Activated CD8-positive, alpha-beta memory T cell treated with anti-CD3 and anti-CD28 coated beads, Interleukin-2, amount 10 ng/mL, durations not matched to agents 7 days and 5 days (primary cell): ENCODE results near the gene NLRP9. TPM values are rescaled to one million over a fixed set of nuclear protein-coding genes. Genes with fewer than 3 reads are reported as not detected.

Experiments used
- ATAC-seq: fragments of 150-1000 bp; cut with Tn5 transposase; one replicate; pipeline ENCODE4 v1.10.0; 2021; ENCODE audit warnings: moderate library complexity
- CTCF ChIA-PET: fragments of 350-600 bp; sonication (Branson Sonifier 250); formaldehyde crosslinking; loops from one replicate; lab custom pipeline; 2021; ENCODE audit warnings: antibody characterized with exemption; lab: Charles Lee
- DNase-seq: peaks from one replicate; pipeline ENCODE4 v3.0.0-alpha.2; 2020
- H3K27ac Mint-ChIP-seq: one replicate; pipeline ENCODE4 v1.8.0; 2021; ENCODE audit warnings: mild to moderate bottlenecking, mixed read lengths
- H3K27me3 Mint-ChIP-seq: one replicate; pipeline ENCODE4 v1.8.0; 2021; ENCODE audit warnings: mixed read lengths
- H3K36me3 Mint-ChIP-seq: one replicate; pipeline ENCODE4 v1.8.0; 2021; ENCODE audit warnings: mild to moderate bottlenecking, mixed read lengths
- H3K4me1 Mint-ChIP-seq: one replicate; pipeline ENCODE4 v1.8.0; 2021; ENCODE audit warnings: mixed read lengths
- H3K4me3 Mint-ChIP-seq: one replicate; pipeline ENCODE4 v1.8.0; 2021; ENCODE audit warnings: mild to moderate bottlenecking, moderate library complexity, mixed read lengths
- H3K9me3 Mint-ChIP-seq: one replicate; pipeline ENCODE4 v1.8.0; 2022; ENCODE audit warnings: low read depth, mixed read lengths
- total RNA-seq, 2 experiments: library from RNA; stranded (reverse); gene quantifications; one replicate each; pipeline ENCODE4 v1.2.3, GENCODE V29; 2021

NLRP9 gene
- total RNA-seq, 2 experiments from 2014 or later = not detected

- no peaks in the 10 kb centered on the region for H3K9me3 Mint-ChIP-seq
- no peak for DNase-seq
- no peak for ATAC-seq
- CTCF ChIA-PET = no interaction called here
- H3K27me3 Mint-ChIP-seq = no peaks in the 10 kb centered on the region
- H3K36me3 Mint-ChIP-seq = peaks cover 12% of the 10 kb centered on the region
- H3K4me1 Mint-ChIP-seq = no peaks in the 10 kb centered on the region
- H3K27ac Mint-ChIP-seq = no peak overlapping the region
- H3K4me3 Mint-ChIP-seq = no peak overlapping the region
Observed at GRCh38 chr19:55689411-55690108, 48.6 kb downstream of the NLRP9 start.

GRCh38 chr19:55688422-55689218 is 49.6 kb downstream of the NLRP9 start:
- CTCF ChIA-PET = no interaction called here
- ATAC-seq = no peak
- Mint-ChIP-seq H3K4me1 (no peaks in the 10 kb centered on the region), H3K27me3 (no peaks in the 10 kb centered on the region), H3K36me3 (peaks cover 11% of the 10 kb centered on the region), H3K9me3 (no peaks in the 10 kb centered on the region), H3K4me3 (no peak overlapping the region), H3K27ac (no peak overlapping the region)
- no peak for DNase-seq

GRCh38 chr19:55687281-55688201 is 50.7 kb downstream of the NLRP9 start:
- CTCF ChIA-PET = no interaction called here
- ATAC-seq (no peak), DNase-seq (no peak)
- H3K4me1 Mint-ChIP-seq = no peaks in the 10 kb centered on the region
- peaks cover 9% of the 10 kb centered on the region for H3K36me3 Mint-ChIP-seq
- no peak overlapping the region for H3K27ac Mint-ChIP-seq
- no peaks in the 10 kb centered on the region for H3K9me3 Mint-ChIP-seq
- H3K27me3 Mint-ChIP-seq = no peaks in the 10 kb centered on the region
- H3K4me3 Mint-ChIP-seq = no peak overlapping the region

- Mint-ChIP-seq H3K36me3 (peaks cover 12% of the 10 kb centered on the region), H3K27ac (no peak overlapping the region), H3K4me1 (no peaks in the 10 kb centered on the region), H3K4me3 (no peak overlapping the region), H3K27me3 (no peaks in the 10 kb centered on the region), H3K9me3 (no peaks in the 10 kb centered on the region)
- DNase-seq (no peak), ATAC-seq (no peak)
- CTCF ChIA-PET = no interaction called here
Observed at GRCh38 chr19:55686311-55687050, 51.7 kb downstream of the NLRP9 start.

GRCh38 chr19:55685776-55686175 is 52.4 kb downstream of the NLRP9 start:
- no peaks in the 10 kb centered on the region for H3K4me1 Mint-ChIP-seq
- H3K4me3 Mint-ChIP-seq = no peak overlapping the region
- no peak for ATAC-seq
- no peaks in the 10 kb centered on the region for H3K9me3 Mint-ChIP-seq
- CTCF ChIA-PET = no interaction called here
- H3K27ac Mint-ChIP-seq = no peak overlapping the region
- peaks cover 12% of the 10 kb centered on the region for H3K36me3 Mint-ChIP-seq
- no peak for DNase-seq
- no peaks in the 10 kb centered on the region for H3K27me3 Mint-ChIP-seq

GRCh38 chr19:55684946-55685681 is 53.1 kb downstream of the NLRP9 start:
- H3K36me3 Mint-ChIP-seq = peaks cover 12% of the 10 kb centered on the region
- H3K27ac Mint-ChIP-seq = no peak overlapping the region

GRCh38 chr19:55683449-55684261 is 54.5 kb downstream of the NLRP9 start:
- Mint-ChIP-seq H3K27ac (no peak overlapping the region), H3K4me3 (no peak overlapping the region), H3K9me3 (no peaks in the 10 kb centered on the region), H3K27me3 (no peaks in the 10 kb centered on the region), H3K4me1 (peaks cover 13% of the 10 kb centered on the region), H3K36me3 (peaks cover 15% of the 10 kb centered on the region)
- CTCF ChIA-PET = interaction anchor here (0.8 kb wide), 1 partner anchor 12 kb away, joined by 3 read pairs; no protein-coding TSS in a partner anchor
- ATAC-seq = no peak
- no peak for DNase-seq

More at GRCh38 chr19:55684946-55685681, 53.1 kb downstream of the NLRP9 start:
- Mint-ChIP-seq H3K4me1 (no peaks in the 10 kb centered on the region), H3K4me3 (no peak overlapping the region), H3K9me3 (no peaks in the 10 kb centered on the region), H3K27me3 (no peaks in the 10 kb centered on the region)
- ATAC-seq (no peak), DNase-seq (no peak)
- CTCF ChIA-PET = no interaction called here

GRCh38 chr19:55681131-55682092 is 56.8 kb downstream of the NLRP9 start:
- Mint-ChIP-seq H3K27me3 (no peaks in the 10 kb centered on the region), H3K27ac (no peak overlapping the region), H3K4me1 (peaks cover 35% of the 10 kb centered on the region), H3K36me3 (peaks cover 22% of the 10 kb centered on the region), H3K4me3 (no peak overlapping the region), H3K9me3 (no peaks in the 10 kb centered on the region)
- CTCF ChIA-PET = no interaction called here
- ATAC-seq = no peak
- DNase-seq = no peak

GRCh38 chr19:55680339-55681130 is 57.7 kb downstream of the NLRP9 start:
- H3K27ac Mint-ChIP-seq = no peak overlapping the region
- CTCF ChIA-PET = no interaction called here
- DNase-seq (no peak), ATAC-seq (no peak)
- peaks cover 21% of the 10 kb centered on the region for H3K36me3 Mint-ChIP-seq
- H3K9me3 Mint-ChIP-seq = no peaks in the 10 kb centered on the region
- H3K4me1 Mint-ChIP-seq = peaks cover 41% of the 10 kb centered on the region
- no peaks in the 10 kb centered on the region for H3K27me3 Mint-ChIP-seq
- H3K4me3 Mint-ChIP-seq = no peak overlapping the region

GRCh38 chr19:55679343-55680257 is 58.6 kb downstream of the NLRP9 start:
- CTCF ChIA-PET = no interaction called here
- no peak for ATAC-seq
- no peak overlapping the region for H3K4me3 Mint-ChIP-seq
- peaks cover 43% of the 10 kb centered on the region for H3K4me1 Mint-ChIP-seq
- DNase-seq = no peak
- H3K36me3 Mint-ChIP-seq = peaks cover 20% of the 10 kb centered on the region
- H3K27me3 Mint-ChIP-seq = no peaks in the 10 kb centered on the region
- H3K27ac Mint-ChIP-seq = peak overlapping the region; percentile 34
- no peaks in the 10 kb centered on the region for H3K9me3 Mint-ChIP-seq
